Measurements from ENCODE around the gene FOXS1.

Gene FOXS1

GRCh38 chr20:31868853-31869672 lies 23.7 kb upstream of the FOXS1 start:
- no peak overlapping the region for H3K27ac ChIP-seq
- no peak for TF ChIP-seq CTCF (conservative IDR thresholded peaks at IDR 0.05; ENCODE audit: low read depth)
- DNase-seq (ENCODE audit: low spot score), result no peak
- CTCF ChIA-PET, result interaction anchor here (0.6 to 4.4 kb wide), 4 partner anchors 16 to 83 kb away, joined by 3 to 12 read pairs (median 5); partner anchors contain the start of gene PDRG1
- POLR2A ChIA-PET (ENCODE audit: low non-redundant PET), result no interaction called here

DNA sequence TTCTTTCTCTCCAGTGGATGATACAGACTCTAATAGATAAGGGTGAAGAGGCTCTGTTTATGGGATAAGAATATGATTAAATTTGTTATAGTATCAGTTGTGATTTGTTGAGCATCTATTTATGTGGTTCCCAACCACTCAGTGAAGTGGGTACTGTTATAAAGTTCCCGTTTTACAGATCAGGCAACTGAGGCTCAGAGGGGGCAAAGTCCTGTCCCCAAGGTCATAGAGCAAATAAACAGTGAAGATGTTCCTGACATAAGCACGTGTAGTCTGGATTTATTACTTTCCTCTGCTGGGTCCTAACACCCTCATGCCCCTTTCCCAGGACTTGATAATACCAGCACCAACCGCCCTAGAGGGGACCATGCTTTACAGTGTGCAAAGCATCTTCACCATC lies 20.8 kb upstream of the FOXS1 start:
- ChIA-PET CTCF (no interaction called here), POLR2A (ENCODE audit: low non-redundant PET) (no interaction called here)
- H3K27ac ChIP-seq, result no peak overlapping the region
- TF ChIP-seq CTCF (conservative IDR thresholded peaks at IDR 0.05; ENCODE audit: low read depth), result no peak
- no peak for DNase-seq (ENCODE audit: low spot score)

GRCh38 chr20:31864521-31865400 lies 19.4 kb upstream of the FOXS1 start:
- H3K27ac ChIP-seq, result no peak overlapping the region
- CTCF ChIA-PET, result interaction anchor here (0.6 to 1.4 kb wide), 4 partner anchors 12 to 166 kb away, joined by 3 to 5 read pairs (median 4); partner anchors contain the start of gene PDRG1
- TF ChIP-seq CTCF (conservative IDR thresholded peaks at IDR 0.05; ENCODE audit: low read depth), result no peak
- DNase-seq (ENCODE audit: low spot score), result no peak
- POLR2A ChIA-PET (ENCODE audit: low non-redundant PET), result no interaction called here

DNA sequence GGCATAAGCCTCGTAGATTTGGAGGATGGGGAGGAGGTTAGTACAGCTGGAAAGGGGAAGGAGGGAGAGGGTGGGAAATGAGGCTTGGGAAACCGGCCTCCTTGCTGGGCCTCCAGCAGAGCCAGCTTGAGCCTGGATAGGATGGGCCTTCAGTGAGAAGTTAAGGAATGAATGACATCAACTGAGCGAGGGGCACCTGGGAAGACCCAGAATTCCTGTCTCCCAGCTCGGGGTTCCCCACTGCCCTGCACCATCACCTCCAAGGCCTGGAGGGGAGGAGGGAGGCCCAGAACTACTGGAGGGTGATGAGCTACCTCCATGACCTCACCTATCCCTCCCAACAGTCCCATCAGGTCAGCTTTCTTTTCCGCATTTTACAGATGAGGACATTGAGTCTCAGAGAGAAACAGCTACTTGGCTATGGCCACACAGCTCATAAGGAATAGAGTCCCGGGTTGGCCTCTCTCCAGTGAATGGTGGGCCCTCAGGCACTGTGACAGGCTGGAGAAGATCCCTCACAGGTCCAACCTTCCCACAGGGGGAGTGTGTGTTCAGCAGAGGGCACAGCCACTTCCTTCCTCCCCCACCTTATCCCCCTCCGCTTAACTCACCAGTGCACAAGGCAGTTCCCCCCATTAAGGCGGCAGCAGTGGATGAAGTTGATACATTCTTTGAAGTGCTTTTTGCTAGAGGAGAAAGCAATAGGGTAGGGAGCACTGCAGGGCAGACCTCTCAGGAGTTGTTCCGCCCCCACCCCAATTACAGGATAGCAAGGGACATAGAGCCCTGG lies 18.1 kb upstream of the FOXS1 start:
- TF ChIP-seq CTCF (conservative IDR thresholded peaks at IDR 0.05; ENCODE audit: low read depth), result no peak
- no peak for DNase-seq (ENCODE audit: low spot score)
- CTCF ChIA-PET, result interaction anchor here (0.6 to 1.9 kb wide), 8 partner anchors 9 to 168 kb away, joined by 3 to 7 read pairs (median 4); partner anchors contain the start of gene PDRG1
- H3K27ac ChIP-seq, result no peak overlapping the region
- POLR2A ChIA-PET (ENCODE audit: low non-redundant PET), result no interaction called here

DNA sequence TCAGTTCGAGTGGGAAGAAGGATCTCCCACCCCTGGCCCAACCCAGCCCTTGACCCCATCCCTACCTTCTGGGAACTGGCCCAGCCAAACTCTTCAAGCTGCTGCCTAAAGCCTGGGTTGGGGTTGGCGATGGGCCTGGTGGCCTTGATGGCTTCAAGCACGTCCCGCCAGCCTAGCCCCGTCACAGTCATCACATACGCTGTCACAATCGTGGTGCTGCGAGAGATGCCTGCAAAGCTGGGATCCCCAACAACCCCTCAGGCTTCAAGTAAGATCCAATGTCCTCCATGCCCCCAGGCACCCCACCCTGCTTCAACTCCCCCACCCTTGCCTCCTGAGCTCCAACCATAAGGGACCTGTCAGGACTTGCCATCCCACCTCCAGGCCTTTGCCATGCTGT lies 17.1 kb upstream of the FOXS1 start:
- no peak overlapping the region for H3K27ac ChIP-seq
- POLR2A ChIA-PET (ENCODE audit: low non-redundant PET), result no interaction called here
- CTCF ChIA-PET, result interaction anchor here (0.6 to 1.9 kb wide), 7 partner anchors 10 to 230 kb away, joined by 3 to 7 read pairs (median 4); partner anchors contain the start of gene PDRG1
- DNase-seq (ENCODE audit: low spot score), result no peak
- TF ChIP-seq CTCF (conservative IDR thresholded peaks at IDR 0.05; ENCODE audit: low read depth), result no peak

DNA sequence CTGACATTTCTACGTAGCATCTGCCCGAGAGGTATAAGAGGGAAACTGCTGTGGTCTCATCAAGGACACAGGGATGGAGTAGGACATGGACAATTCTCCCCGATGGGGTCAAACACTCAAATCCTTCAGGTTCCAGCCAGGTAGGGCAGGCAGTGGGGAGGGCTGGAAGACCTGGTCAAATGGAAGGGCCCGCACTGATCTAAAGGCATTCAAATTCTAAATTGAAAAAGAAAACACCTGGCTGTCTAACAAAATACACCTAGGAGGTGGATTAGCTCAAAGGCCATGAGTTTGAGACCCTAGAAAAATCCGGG lies 16.7 kb upstream of the FOXS1 start:
- POLR2A ChIA-PET (ENCODE audit: low non-redundant PET), result no interaction called here
- TF ChIP-seq CTCF (conservative IDR thresholded peaks at IDR 0.05; ENCODE audit: low read depth), result no peak
- H3K27ac ChIP-seq, result no peak overlapping the region
- DNase-seq (ENCODE audit: low spot score), result no peak
- CTCF ChIA-PET, result interaction anchor here (0.6 to 2.6 kb wide), 6 partner anchors 10 to 230 kb away, joined by 3 to 8 read pairs (median 4); partner anchors contain the start of gene PDRG1

Measured in RWPE1 (cell line).